ENCODE results near the gene VPREB3. TPM values are rescaled to one million over a fixed set of nuclear protein-coding genes. Genes with fewer than 3 reads are reported as not detected.

The VPREB3 gene
- total RNA-seq, 2 experiments from 2014 or later: not detected

DNA sequence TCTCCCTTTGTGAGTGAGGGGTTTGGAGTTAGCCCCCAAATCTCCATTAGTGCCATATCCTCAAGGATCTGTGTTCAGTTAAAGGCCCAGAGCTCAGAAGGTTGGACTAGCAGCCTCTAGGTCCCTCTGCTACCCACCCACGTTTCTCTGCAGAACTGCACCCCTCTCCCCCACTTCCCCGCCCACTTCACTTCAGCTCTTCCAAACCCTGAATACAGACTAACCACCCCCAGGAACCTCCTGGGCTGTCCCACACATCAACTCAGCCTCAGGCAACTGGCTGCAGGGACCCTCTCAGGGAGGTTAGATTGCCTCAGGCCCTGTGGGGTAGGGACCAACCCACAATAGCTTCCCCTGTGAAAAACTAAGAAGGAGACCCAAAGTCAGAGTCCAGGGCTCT lies 840 bp downstream of the VPREB3 start:
- Histone ChIP-seq H3K9me3 (ENCODE audit: control insufficient read depth in 1 of 2, insufficient read depth in 1 of 2, low read length in 2 of 2) (no peaks in the 10 kb centered on the region), H3K36me3 (ENCODE audit: insufficient read depth, low read length) (no peaks in the 10 kb centered on the region), H3K4me3 (ENCODE audit: low read length) (no peak overlapping the region), H3K27ac (ENCODE audit: low read depth in 1 of 2, low read length in 2 of 2) (no peak overlapping the region), H3K27me3 (ENCODE audit: control insufficient read depth in 1 of 2, insufficient read depth in 2 of 2, low read length in 2 of 2) (no peaks in the 10 kb centered on the region), H3K4me1 (ENCODE audit: insufficient read depth, low read length) (peaks cover 17% of the 10 kb centered on the region)
- H3K27ac Mint-ChIP-seq: no peak overlapping the region
- no peaks in the 10 kb centered on the region for H3K9me3 Mint-ChIP-seq
- peak overlapping the region; percentile 65 for H3K4me3 Mint-ChIP-seq
- H3K36me3 Mint-ChIP-seq (ENCODE audit: low read depth): no peaks in the 10 kb centered on the region
- POLR2A ChIA-PET: interaction anchor here (0.9 kb wide), 1 partner anchor 104 kb away, joined by 4 read pairs; the partner anchor contains the start of gene SLC2A11
- TF ChIP-seq, protein P1, sequence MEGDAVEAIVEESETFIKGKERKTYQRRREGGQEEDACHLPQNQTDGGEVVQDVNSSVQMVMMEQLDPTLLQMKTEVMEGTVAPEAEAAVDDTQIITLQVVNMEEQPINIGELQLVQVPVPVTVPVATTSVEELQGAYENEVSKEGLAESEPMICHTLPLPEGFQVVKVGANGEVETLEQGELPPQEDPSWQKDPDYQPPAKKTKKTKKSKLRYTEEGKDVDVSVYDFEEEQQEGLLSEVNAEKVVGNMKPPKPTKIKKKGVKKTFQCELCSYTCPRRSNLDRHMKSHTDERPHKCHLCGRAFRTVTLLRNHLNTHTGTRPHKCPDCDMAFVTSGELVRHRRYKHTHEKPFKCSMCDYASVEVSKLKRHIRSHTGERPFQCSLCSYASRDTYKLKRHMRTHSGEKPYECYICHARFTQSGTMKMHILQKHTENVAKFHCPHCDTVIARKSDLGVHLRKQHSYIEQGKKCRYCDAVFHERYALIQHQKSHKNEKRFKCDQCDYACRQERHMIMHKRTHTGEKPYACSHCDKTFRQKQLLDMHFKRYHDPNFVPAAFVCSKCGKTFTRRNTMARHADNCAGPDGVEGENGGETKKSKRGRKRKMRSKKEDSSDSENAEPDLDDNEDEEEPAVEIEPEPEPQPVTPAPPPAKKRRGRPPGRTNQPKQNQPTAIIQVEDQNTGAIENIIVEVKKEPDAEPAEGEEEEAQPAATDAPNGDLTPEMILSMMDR (IDR thresholded peaks at IDR 0.05): no peak
- no peaks in the 10 kb centered on the region for H3K27me3 Mint-ChIP-seq
- ATAC-seq (ENCODE audit: poor library complexity) (no peak), DNase-seq (peak in 1 of 14 experiments; percentile 14)
- intact Hi-C loops (cut with DNase I, micrococcal nuclease): no loop called here
- CTCF ChIA-PET: no interaction called here
- peaks cover 12% of the 10 kb centered on the region for H3K4me1 Mint-ChIP-seq (ENCODE audit: low read depth)

DNA sequence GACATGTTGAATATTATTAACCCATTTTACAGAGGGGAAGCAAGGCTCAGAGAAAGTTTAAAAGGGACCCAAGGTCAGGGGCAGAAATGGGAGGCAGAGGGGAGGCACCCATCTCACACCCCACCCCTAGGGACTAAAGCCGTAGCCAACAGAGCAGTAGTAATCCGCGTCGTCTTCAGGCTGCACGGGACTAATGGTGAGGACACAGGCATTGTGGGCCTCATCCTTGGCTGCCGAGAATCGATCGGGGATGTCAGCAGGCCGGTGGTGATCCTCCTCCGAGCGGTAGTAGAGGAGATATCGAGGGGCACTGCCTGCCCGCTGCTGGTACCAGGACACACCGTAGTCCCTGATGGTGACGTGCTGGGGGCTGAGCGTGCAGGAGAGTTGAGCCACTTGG lies 1.5 kb downstream of the VPREB3 start:
- TF ChIP-seq, protein P1 (IDR thresholded peaks at IDR 0.05): no peak
- no peak for DNase-seq
- Mint-ChIP-seq H3K4me1 (ENCODE audit: low read depth) (peaks cover 12% of the 10 kb centered on the region), H3K4me3 (peak overlapping the region; percentile 81), H3K27me3 (no peaks in the 10 kb centered on the region), H3K36me3 (ENCODE audit: low read depth) (no peaks in the 10 kb centered on the region), H3K27ac (no peak overlapping the region), H3K9me3 (no peaks in the 10 kb centered on the region)
- ATAC-seq (ENCODE audit: poor library complexity): no peak
- no peak overlapping the region for H3K27ac ChIP-seq (ENCODE audit: low read depth in 1 of 2, low read length in 2 of 2)
- H3K36me3 ChIP-seq (ENCODE audit: insufficient read depth, low read length): no peaks in the 10 kb centered on the region
- intact Hi-C loops (cut with DNase I, micrococcal nuclease): no loop called here
- ChIA-PET CTCF (no interaction called here), POLR2A (no interaction called here)
- H3K27me3 ChIP-seq (ENCODE audit: control insufficient read depth in 1 of 2, insufficient read depth in 2 of 2, low read length in 2 of 2): no peaks in the 10 kb centered on the region
- H3K4me3 ChIP-seq (ENCODE audit: low read length): no peak overlapping the region
- H3K4me1 ChIP-seq (ENCODE audit: insufficient read depth, low read length): peaks cover 17% of the 10 kb centered on the region
- no peaks in the 10 kb centered on the region for H3K9me3 ChIP-seq (ENCODE audit: control insufficient read depth in 1 of 2, insufficient read depth in 1 of 2, low read length in 2 of 2)

DNA sequence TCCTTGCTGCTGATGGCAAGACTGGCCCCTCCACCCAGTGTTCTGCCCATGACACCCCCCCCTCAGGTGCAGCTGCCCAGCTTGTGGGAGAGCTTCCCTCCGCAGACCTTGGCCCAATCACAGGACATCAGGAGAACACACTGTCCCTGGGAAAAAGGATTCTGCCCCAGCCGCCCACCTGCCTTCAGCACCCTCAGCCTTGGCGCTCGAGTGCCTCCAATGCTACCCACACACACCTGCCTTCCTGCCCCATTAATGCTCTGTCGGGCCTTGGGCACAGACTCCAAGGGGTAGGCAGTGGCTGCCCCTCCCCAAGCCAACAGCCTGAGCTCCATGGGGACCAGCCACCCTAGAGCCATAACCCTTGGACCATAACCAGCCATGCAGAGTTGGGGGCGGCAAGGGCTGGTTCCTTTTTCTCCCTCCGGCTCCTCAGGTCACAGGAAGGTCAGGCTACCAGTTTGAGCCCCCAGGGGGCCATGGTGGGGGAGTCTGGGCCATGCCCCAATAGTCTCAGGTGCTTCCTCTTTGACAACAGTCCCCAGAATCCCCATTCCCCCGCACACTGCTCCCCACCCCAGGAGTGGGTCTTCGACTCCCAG lies 2.0 kb downstream of the VPREB3 start:
- H3K4me1 Mint-ChIP-seq (ENCODE audit: low read depth): peaks cover 12% of the 10 kb centered on the region
- H3K4me3 Mint-ChIP-seq: peak overlapping the region; percentile 81
- H3K4me1 ChIP-seq (ENCODE audit: insufficient read depth, low read length): peaks cover 17% of the 10 kb centered on the region
- no peaks in the 10 kb centered on the region for H3K36me3 Mint-ChIP-seq (ENCODE audit: low read depth)
- no peak overlapping the region for H3K27ac ChIP-seq (ENCODE audit: low read depth in 1 of 2, low read length in 2 of 2)
- DNase-seq: no peak
- H3K27me3 Mint-ChIP-seq: no peaks in the 10 kb centered on the region
- no peaks in the 10 kb centered on the region for H3K9me3 ChIP-seq (ENCODE audit: control insufficient read depth in 1 of 2, insufficient read depth in 1 of 2, low read length in 2 of 2)
- no peaks in the 10 kb centered on the region for H3K36me3 ChIP-seq (ENCODE audit: insufficient read depth, low read length)
- peak overlapping the region; percentile 72 for H3K27ac Mint-ChIP-seq
- TF ChIP-seq, protein P1 (IDR thresholded peaks at IDR 0.05): no peak
- CTCF ChIA-PET: no interaction called here
- no peaks in the 10 kb centered on the region for H3K9me3 Mint-ChIP-seq
- H3K27me3 ChIP-seq (ENCODE audit: control insufficient read depth in 1 of 2, insufficient read depth in 2 of 2, low read length in 2 of 2): no peaks in the 10 kb centered on the region
- H3K4me3 ChIP-seq (ENCODE audit: low read length): no peak overlapping the region
- intact Hi-C loops (cut with DNase I, micrococcal nuclease): no loop called here
- no peak for ATAC-seq (ENCODE audit: poor library complexity)
- POLR2A ChIA-PET: no interaction called here
